ENCODE measurements around the gene FBXL7.

FBXL7 gene

GRCh38 chr5:15693382-15693728, 193.4 kb downstream of the FBXL7 start:
- no peaks in the 10 kb centered on the region for H3K27me3 ChIP-seq (ENCODE audit: control insufficient read depth, low read length)
- no peaks in the 10 kb centered on the region for H3F3A ChIP-seq (ENCODE audit: control insufficient read depth, insufficient read depth)
- H3K4me2 ChIP-seq (ENCODE audit: low read length) = no peak overlapping the region
- no peak overlapping the region for H3K4me3 ChIP-seq (ENCODE audit: low read length)
- no peaks in the 10 kb centered on the region for H3K9me2 ChIP-seq (replicated peaks; ENCODE audit: control insufficient read depth, low read length)
- H4K20me1 ChIP-seq (ENCODE audit: control insufficient read depth, insufficient read depth, low read depth, low read length) = no peaks in the 10 kb centered on the region
- no peak overlapping the region for H3K27ac ChIP-seq (ENCODE audit: low read depth, low read length)
- no peaks in the 10 kb centered on the region for H3K36me3 ChIP-seq (ENCODE audit: control insufficient read depth, low read length)
- no peaks in the 10 kb centered on the region for H3K79me2 ChIP-seq (ENCODE audit: control insufficient read depth, low read length)
- no peak for TF ChIP-seq CTCF (IDR thresholded peaks at IDR 0.05; ENCODE audit: low read depth, low read length, poor library complexity, severe bottlenecking)
- no peak for TF ChIP-seq EZH2phosphoT487 (IDR thresholded peaks at IDR 0.05; ENCODE audit: borderline replicate concordance, low read length)
- no peaks in the 10 kb centered on the region for H3K9me3 ChIP-seq (ENCODE audit: control insufficient read depth, insufficient read depth, low read length)
- no peaks in the 10 kb centered on the region for H3K4me1 ChIP-seq (ENCODE audit: control insufficient read depth, low read length)

GRCh38 chr5:15693933-15694332, 194.0 kb downstream of the FBXL7 start:
- no peaks in the 10 kb centered on the region for H3K9me2 ChIP-seq (replicated peaks; ENCODE audit: control insufficient read depth, low read length)
- H3K9me3 ChIP-seq (ENCODE audit: control insufficient read depth, insufficient read depth, low read length) = no peaks in the 10 kb centered on the region
- no peak overlapping the region for H3K4me2 ChIP-seq (ENCODE audit: low read length)
- H3K27ac ChIP-seq (ENCODE audit: low read depth, low read length) = no peak overlapping the region
- H3K4me1 ChIP-seq (ENCODE audit: control insufficient read depth, low read length) = no peaks in the 10 kb centered on the region
- H3K79me2 ChIP-seq (ENCODE audit: control insufficient read depth, low read length) = no peaks in the 10 kb centered on the region
- TF ChIP-seq EZH2phosphoT487 (IDR thresholded peaks at IDR 0.05; ENCODE audit: borderline replicate concordance, low read length) = no peak
- no peak for TF ChIP-seq CTCF (IDR thresholded peaks at IDR 0.05; ENCODE audit: low read depth, low read length, poor library complexity, severe bottlenecking)
- H3K4me3 ChIP-seq (ENCODE audit: low read length) = no peak overlapping the region
- no peaks in the 10 kb centered on the region for H3F3A ChIP-seq (ENCODE audit: control insufficient read depth, insufficient read depth)
- no peaks in the 10 kb centered on the region for H3K27me3 ChIP-seq (ENCODE audit: control insufficient read depth, low read length)
- no peaks in the 10 kb centered on the region for H4K20me1 ChIP-seq (ENCODE audit: control insufficient read depth, insufficient read depth, low read depth, low read length)
- no peaks in the 10 kb centered on the region for H3K36me3 ChIP-seq (ENCODE audit: control insufficient read depth, low read length)

GRCh38 chr5:15694696-15695214, 194.8 kb downstream of the FBXL7 start:
- TF ChIP-seq CTCF (IDR thresholded peaks at IDR 0.05; ENCODE audit: low read depth, low read length, poor library complexity, severe bottlenecking) (no peak), EZH2phosphoT487 (IDR thresholded peaks at IDR 0.05; ENCODE audit: borderline replicate concordance, low read length) (no peak)
- no peaks in the 10 kb centered on the region for H3K79me2 ChIP-seq (ENCODE audit: control insufficient read depth, low read length)
- H3K4me1 ChIP-seq (ENCODE audit: control insufficient read depth, low read length) = no peaks in the 10 kb centered on the region
- no peaks in the 10 kb centered on the region for H3K36me3 ChIP-seq (ENCODE audit: control insufficient read depth, low read length)
- H3K27ac ChIP-seq (ENCODE audit: low read depth, low read length) = no peak overlapping the region
- no peaks in the 10 kb centered on the region for H3K27me3 ChIP-seq (ENCODE audit: control insufficient read depth, low read length)
- H3F3A ChIP-seq (ENCODE audit: control insufficient read depth, insufficient read depth) = no peaks in the 10 kb centered on the region
- no peak overlapping the region for H3K4me3 ChIP-seq (ENCODE audit: low read length)
- H3K4me2 ChIP-seq (ENCODE audit: low read length) = no peak overlapping the region
- H3K9me2 ChIP-seq (replicated peaks; ENCODE audit: control insufficient read depth, low read length) = no peaks in the 10 kb centered on the region
- H4K20me1 ChIP-seq (ENCODE audit: control insufficient read depth, insufficient read depth, low read depth, low read length) = no peaks in the 10 kb centered on the region
- H3K9me3 ChIP-seq (ENCODE audit: control insufficient read depth, insufficient read depth, low read length) = no peaks in the 10 kb centered on the region
